LNCAP (cell line): ENCODE results near the gene ACD.

Experiments used
- TF ChIP-seq, protein P1 (sequence below): fragments of 450-650 bp; IDR thresholded peaks from 2 replicates; pipeline ENCODE4 v1.5.1; 2017; ENCODE audit warnings: mild to moderate bottlenecking

ACD gene

DNA sequence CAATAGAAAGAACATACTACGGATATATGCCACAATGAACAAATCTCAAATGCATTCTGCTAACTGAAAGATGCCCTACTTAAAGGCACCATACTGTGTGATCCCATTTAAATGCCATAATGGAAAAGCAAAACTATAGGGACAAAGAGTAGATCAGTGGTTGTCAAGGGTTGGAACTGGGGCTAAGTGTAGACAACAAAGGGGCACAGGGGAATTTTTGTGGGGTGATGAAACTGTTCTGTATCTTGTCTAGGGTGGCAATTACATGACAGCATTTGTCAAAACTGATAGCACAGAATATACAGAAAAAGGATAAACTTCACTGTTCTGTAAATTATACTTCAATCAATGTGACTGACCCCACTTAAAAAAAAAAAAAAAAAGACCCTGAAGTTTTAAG is 41.4 kb upstream of the ACD start:
- TF ChIP-seq, protein P1, sequence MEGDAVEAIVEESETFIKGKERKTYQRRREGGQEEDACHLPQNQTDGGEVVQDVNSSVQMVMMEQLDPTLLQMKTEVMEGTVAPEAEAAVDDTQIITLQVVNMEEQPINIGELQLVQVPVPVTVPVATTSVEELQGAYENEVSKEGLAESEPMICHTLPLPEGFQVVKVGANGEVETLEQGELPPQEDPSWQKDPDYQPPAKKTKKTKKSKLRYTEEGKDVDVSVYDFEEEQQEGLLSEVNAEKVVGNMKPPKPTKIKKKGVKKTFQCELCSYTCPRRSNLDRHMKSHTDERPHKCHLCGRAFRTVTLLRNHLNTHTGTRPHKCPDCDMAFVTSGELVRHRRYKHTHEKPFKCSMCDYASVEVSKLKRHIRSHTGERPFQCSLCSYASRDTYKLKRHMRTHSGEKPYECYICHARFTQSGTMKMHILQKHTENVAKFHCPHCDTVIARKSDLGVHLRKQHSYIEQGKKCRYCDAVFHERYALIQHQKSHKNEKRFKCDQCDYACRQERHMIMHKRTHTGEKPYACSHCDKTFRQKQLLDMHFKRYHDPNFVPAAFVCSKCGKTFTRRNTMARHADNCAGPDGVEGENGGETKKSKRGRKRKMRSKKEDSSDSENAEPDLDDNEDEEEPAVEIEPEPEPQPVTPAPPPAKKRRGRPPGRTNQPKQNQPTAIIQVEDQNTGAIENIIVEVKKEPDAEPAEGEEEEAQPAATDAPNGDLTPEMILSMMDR, result no peak

DNA sequence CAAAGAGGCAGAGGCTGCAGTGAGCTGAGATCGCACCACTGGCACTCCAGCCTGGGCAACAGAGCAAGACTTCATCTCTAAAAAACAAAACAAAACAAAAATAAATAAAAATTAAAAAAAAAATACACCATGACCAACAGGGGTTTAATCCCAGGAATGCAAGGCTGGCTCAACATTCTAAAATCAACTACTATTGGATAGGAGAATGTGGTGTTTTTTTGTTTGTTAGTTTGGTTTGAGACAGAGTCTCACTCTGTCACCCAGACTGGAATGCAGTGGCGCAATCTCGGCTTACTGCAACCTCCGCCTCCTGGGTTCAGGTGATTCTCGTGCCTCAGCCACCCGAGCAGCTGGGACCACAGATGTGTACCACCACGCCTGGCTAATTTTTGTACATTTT is 39.2 kb upstream of the ACD start:
- TF ChIP-seq, protein P1, result no peak

DNA sequence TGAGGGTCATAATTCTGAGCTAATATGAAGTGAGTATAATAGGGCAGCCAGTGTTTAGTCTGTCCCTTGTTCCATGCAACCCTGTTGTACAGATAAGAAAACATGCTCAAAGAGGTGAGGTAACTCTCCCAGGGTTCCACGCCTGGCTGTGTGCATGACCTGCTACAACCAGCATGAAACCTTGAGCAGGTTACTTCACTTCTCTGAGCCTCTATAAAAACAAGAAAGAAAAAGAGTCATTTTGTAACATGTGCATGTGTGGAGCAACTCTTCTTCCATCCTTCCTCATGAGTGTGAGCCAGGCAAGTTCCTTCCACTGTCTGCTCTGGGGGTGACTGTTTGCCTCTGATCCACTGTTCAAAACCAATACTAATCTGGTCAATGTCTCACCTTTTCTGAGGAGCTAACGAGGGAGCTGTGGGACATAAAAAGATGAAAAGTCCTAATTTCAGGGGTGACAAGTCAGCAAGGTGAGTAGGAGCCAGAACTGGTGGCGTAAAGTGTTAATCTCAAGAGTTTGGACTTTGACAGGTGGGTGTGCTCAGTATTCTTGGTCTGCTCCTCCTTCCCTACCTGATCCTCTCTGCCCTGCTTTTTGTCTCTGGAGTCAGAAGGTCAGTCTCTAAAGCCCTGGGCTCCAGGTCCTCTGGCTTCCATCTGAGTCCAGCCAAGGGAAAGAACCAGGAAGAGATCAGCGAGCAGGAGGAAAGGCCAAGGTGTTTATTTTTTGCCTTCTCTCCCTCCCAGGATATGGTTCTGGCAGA is 37.5 kb upstream of the ACD start:
- TF ChIP-seq, protein P1, result no peak

DNA sequence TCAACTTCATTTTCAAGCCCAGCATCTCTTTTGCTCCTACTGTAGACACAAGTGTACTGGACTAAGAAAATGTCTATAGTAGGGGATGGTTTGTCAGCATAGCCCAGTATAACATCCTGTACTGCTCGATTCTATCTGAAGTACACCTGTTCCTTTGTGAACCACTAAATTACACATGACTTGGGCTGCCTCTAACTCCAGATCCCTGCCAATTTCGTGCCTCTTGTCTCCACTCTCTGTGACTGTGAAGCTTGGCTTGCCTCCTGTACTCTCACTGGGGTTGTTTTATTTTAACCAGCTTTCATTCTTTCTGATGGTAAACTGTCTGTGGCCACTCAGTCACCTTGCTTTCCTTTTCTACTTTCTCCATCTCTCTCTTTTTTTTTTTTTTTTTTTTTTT is 34.6 kb upstream of the ACD start:
- TF ChIP-seq, protein P1, result no peak

DNA sequence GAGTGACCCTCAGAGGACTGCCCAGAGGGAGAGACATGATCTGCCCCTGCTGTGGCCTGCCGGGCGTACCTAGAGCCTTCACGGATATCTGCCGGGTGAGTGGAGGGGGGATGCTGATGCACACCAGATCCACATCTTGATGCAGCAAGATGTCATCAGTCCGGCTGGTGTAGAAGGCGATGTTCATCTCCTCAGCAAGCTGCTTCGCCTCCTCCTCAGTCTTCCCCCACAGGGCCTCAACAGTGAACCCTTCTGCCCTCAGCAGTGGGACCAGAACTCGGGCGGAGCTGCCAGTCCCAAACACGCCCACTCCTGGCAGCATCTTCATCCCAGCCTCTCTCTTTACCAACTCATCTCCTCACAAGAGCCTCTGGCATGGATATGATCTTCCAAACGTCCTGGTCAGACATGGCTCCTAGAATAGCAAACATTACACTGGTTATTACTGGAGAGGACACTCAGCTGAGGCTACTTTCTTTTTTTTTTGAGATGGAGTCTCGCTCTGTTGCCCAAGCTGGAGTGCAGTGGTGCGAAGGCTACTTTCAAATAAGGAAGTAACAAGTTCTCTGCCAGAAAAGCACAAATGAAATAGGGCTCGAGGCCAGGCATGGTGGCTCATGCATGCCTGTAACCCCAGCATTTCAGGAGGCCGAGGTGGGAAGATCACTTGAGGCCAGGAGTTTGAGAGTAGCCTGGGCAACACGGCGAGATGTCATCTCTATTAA is 25.5 kb upstream of the ACD start:
- TF ChIP-seq, protein P1, result no peak

DNA sequence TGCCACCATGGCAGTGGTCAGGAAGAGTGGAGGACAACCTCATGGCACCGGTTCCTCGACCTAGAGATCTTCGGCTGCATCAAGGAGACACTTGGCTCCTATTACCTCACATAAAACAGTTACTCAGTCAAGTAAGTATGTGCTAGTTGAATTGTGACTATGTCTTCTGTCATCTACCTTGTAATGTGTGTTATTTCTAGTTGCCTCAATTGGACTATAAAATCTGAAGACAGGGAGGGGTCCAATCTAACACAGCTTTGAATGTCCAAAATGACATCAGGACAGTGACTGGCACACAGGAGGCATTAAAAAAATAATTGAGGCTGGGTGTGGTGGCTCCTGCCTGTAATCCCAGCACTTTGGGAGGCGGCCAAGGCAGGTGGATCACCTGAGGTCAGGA is 23.7 kb upstream of the ACD start:
- TF ChIP-seq, protein P1, result no peak

DNA sequence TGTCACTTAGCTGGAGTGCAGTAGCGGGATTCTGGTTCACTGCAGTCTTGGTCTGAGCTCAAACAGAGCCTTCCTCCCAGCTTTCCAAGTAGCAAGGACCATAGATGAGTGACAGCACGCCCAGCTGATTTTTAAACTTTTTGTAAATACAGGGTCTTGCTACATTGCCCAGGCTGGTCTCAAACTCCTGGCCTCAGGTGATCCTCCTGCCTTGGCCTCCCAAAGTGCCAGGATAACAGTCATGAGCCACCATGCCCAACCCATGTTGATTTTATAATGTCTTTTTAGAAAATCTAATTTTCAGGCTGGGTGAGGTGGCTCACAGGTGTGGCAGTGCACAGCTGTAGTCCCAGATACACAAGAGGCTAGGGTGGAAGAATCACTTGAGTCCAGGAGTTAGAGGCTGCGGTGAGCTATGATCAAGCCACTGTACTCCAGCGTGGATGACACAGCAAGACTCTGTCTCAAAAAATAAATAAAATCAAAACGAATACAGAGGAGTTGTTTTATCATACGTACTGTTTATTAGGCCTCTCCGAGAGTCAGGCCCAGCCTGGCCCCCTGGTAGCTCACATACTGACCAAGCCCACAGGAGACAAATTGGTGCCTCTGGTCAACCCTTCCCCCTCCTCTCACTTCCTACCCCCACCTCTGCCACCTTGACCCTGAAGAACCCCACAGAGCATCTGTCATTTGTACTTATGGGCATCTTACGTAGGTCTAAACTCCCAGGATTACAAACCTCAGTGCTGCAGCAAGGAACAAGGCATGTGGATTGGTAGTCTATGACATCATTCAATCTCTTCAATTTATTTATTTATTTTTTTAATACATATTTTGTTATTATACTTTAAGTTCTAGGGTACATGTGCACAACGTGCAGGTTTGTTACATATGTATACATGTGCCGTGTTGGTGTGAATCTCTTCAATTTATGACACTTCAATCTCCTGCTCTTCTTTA is 20.2 kb upstream of the ACD start:
- TF ChIP-seq, protein P1, result no peak
